MCF 10A (cell line): ENCODE measurements around the gene ALG11. TPM values are rescaled to one million over a fixed set of nuclear protein-coding genes. Genes with fewer than 3 reads are reported as not detected.

Experiments used
- BruUV-seq: library from RNA; stranded (reverse); fragments of 400-500 nt; replicated peaks from 2 replicates; lab custom pipeline; 2021; lab: Mats Ljungman, UMichigan
- CTCF ChIA-PET: fragments of 300-600 bp; sonication (Branson Sonifier 250); formaldehyde crosslinking; extraction: SDS; loops from one replicate; lab custom pipeline; 2021; ENCODE audit warnings: antibody characterized with exemption, inconsistent platforms; lab: Yijun Ruan, JAX
- POLR2A ChIA-PET: fragments of 300-600, 350-650 bp; sonication (Branson Sonifier 250); formaldehyde crosslinking; extraction: SDS; loops from one replicate; lab custom pipeline; 2020; ENCODE audit warnings: antibody characterized with exemption, inconsistent platforms; lab: Yijun Ruan, JAX
- DNase-seq: peaks from one replicate; pipeline ENCODE4 v3.0.0-alpha.2; 2018; ENCODE audit not compliant: unreplicated experiment
- H3K27ac Mint-ChIP-seq: one replicate; pipeline ENCODE4 v1.8.0; 2022; ENCODE audit warnings: mild to moderate bottlenecking, low read depth, mixed read lengths; ENCODE audit not compliant: unreplicated experiment
- H3K27me3 Mint-ChIP-seq: one replicate; pipeline ENCODE4 v1.8.0; 2022; ENCODE audit warnings: mixed read lengths; ENCODE audit not compliant: insufficient read depth, unreplicated experiment
- H3K36me3 Mint-ChIP-seq: one replicate; pipeline ENCODE4 v1.8.0; 2022; ENCODE audit warnings: mild to moderate bottlenecking, moderate library complexity, mixed read lengths; ENCODE audit not compliant: insufficient read depth, unreplicated experiment
- H3K4me1 Mint-ChIP-seq: one replicate; pipeline ENCODE4 v1.8.0; 2022; ENCODE audit warnings: mixed read lengths; ENCODE audit not compliant: insufficient read depth, unreplicated experiment
- H3K4me3 Mint-ChIP-seq: one replicate; pipeline ENCODE4 v1.8.0; 2022; ENCODE audit warnings: mild to moderate bottlenecking, moderate library complexity, mixed read lengths; ENCODE audit not compliant: unreplicated experiment
- H3K9me3 Mint-ChIP-seq: one replicate; pipeline ENCODE4 v1.8.0; 2022; ENCODE audit warnings: mixed read lengths; ENCODE audit not compliant: unreplicated experiment
- intact Hi-C: fragments of 100-400 bp; cut with micrococcal nuclease; formaldehyde crosslinking; loops from 2 replicates; pipeline ENCODE4 v1.14.1; 2022
- total RNA-seq: library from RNA; stranded (reverse); gene quantifications from 2 replicates; pipeline ENCODE4 v1.2.3, GENCODE V29; 2022
- TF ChIP-seq, protein P1 (sequence below): fragments of 200-600 bp; IDR thresholded peaks from one replicate; pipeline ENCODE4 v1.8.0; 2022; ENCODE audit warnings: antibody characterized with exemption, mild to moderate bottlenecking; ENCODE audit not compliant: unreplicated experiment

ALG11 gene
- total RNA-seq, 1 experiment from 2014 or later = 33.3 TPM

DNA sequence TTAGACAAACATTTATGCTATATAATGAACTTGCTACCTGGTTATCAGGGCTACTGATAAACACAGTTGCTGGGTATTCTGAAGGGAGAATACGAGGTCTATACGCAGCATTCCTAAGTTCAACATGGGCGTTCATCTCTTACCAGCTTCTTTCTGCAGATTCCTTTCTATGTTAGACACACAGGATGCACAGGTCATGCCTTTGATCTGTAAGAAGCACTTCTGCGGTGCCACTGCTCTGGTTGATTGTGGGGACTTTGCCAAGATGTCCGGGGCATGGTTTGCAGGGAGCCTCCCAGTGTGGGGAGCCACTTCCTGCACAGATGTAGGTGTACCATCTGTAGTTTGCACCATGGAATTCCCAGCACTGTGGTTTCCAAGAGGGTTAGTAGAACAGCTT, 41.8 kb upstream of the ALG11 start:
- CTCF ChIA-PET = no interaction called here
- DNase-seq = no peak
- intact Hi-C loops = no loop called here
- no TSS peak for BruUV-seq
- Mint-ChIP-seq H3K9me3 (no peaks in the 10 kb centered on the region), H3K36me3 (peaks cover 8% of the 10 kb centered on the region), H3K4me1 (no peaks in the 10 kb centered on the region), H3K27me3 (no peaks in the 10 kb centered on the region), H3K4me3 (no peak overlapping the region), H3K27ac (no peak overlapping the region)
- POLR2A ChIA-PET = no interaction called here
- TF ChIP-seq, protein P1, sequence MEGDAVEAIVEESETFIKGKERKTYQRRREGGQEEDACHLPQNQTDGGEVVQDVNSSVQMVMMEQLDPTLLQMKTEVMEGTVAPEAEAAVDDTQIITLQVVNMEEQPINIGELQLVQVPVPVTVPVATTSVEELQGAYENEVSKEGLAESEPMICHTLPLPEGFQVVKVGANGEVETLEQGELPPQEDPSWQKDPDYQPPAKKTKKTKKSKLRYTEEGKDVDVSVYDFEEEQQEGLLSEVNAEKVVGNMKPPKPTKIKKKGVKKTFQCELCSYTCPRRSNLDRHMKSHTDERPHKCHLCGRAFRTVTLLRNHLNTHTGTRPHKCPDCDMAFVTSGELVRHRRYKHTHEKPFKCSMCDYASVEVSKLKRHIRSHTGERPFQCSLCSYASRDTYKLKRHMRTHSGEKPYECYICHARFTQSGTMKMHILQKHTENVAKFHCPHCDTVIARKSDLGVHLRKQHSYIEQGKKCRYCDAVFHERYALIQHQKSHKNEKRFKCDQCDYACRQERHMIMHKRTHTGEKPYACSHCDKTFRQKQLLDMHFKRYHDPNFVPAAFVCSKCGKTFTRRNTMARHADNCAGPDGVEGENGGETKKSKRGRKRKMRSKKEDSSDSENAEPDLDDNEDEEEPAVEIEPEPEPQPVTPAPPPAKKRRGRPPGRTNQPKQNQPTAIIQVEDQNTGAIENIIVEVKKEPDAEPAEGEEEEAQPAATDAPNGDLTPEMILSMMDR = no peak

DNA sequence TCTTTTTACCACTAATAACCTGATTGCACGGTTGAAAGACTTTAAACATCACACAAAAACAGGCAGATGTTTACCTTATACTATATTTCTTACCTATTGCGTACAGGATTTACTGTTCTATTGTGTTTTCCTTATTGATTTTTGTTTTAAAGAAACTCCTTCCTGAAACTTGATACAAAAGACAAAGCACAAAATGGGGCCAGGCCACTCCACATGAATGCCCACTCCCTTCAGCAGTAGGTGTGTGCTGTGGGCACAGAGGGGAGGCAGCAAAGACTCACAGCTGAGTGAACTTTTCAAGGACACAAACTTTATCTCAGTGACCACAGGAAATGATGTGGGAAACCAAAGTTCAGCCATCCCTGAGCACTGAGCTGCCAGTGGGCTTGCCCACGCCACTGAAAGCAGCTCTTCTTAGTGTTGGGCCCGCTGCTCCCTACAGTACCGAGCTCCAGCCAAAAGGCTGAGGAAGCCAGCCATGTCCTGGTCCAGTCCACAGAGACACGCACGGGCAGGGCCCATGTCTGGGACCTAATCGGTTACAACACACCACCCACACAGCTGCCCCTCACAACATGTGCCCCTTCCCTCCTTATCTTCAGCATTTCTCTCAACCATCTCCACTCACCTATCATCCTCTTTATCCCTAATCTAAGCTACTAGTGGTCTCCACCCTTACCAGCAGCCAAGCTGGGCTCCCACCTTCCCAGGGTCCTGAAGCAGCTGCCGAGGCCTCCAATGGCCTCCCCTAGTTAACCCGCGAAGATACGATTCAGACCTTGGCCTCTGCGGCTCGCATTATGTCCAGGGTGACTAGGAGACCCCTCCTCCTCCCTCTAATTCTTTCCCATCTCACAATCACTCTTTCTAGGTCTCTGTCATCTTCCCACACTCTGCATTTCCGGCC, 40.4 kb upstream of the ALG11 start:
- H3K36me3 Mint-ChIP-seq = peaks cover 8% of the 10 kb centered on the region
- intact Hi-C loops = no loop called here
- ChIA-PET POLR2A (interaction anchor here (0.9 kb wide), 1 partner anchor 41 kb away, joined by 4 read pairs; the partner anchor contains the start of gene ALG11), CTCF (interaction anchor here (0.6 to 1.4 kb wide), 4 partner anchors 10 to 673 kb away, joined by 3 to 5 read pairs (median 3); no protein-coding TSS in a partner anchor)
- no TSS peak for BruUV-seq
- no peaks in the 10 kb centered on the region for H3K9me3 Mint-ChIP-seq
- H3K27me3 Mint-ChIP-seq = no peaks in the 10 kb centered on the region
- H3K27ac Mint-ChIP-seq = no peak overlapping the region
- no peak for DNase-seq
- no peaks in the 10 kb centered on the region for H3K4me1 Mint-ChIP-seq
- H3K4me3 Mint-ChIP-seq = no peak overlapping the region
- TF ChIP-seq, protein P1 = no peak

DNA sequence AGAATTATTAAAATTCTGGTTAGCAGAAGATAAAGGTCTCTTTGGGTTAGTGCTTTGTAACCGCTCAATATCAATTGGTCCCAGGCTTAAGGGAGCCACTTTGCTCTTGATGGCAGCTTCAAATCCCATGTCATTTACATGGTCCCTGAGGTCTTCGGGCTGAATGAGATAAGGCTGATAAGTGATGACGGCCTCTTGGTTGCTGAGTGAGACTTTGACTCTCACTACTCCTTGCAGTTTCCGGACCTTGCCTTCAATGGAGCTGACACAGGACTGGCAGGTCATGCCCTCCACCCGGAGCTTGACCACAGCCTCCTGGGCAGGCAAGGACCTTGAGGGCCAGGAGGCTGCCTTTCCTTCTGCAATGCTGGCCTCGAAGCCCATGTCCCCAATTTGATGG, 37.7 kb upstream of the ALG11 start:
- Mint-ChIP-seq H3K27ac (no peak overlapping the region), H3K36me3 (peaks cover 1% of the 10 kb centered on the region), H3K9me3 (no peaks in the 10 kb centered on the region), H3K27me3 (no peaks in the 10 kb centered on the region), H3K4me3 (no peak overlapping the region), H3K4me1 (no peaks in the 10 kb centered on the region)
- no TSS peak for BruUV-seq
- ChIA-PET CTCF (no interaction called here), POLR2A (interaction anchor here (0.7 kb wide), 1 partner anchor 10 kb away, joined by 4 read pairs; no protein-coding TSS in a partner anchor)
- TF ChIP-seq, protein P1 = no peak
- intact Hi-C loops = no loop called here
- no peak for DNase-seq

DNA sequence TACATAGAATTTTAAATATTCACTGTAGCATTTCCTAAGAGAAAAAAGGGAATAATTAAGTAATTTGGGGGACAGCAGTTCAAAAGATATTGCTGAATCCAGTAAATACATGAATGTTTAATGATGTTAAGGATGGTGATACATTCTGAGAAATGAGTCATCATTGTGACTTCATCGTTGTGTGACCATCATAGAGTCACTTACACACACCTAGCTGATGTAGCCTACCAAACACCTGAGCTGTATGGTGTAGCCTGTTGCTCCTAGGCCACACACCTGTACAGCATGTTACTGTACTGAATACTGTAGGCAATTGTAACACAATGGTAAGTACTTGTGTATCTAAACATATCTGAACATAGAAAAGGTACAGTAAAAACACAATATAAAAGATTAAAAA, 35.8 kb upstream of the ALG11 start:
- BruUV-seq = no TSS peak
- DNase-seq = no peak
- CTCF ChIA-PET = interaction anchor here (0.6 to 1.6 kb wide), 3 partner anchors 17 to 450 kb away, joined by 3 to 5 read pairs (median 3); no protein-coding TSS in a partner anchor
- H3K27ac Mint-ChIP-seq = no peak overlapping the region
- H3K4me3 Mint-ChIP-seq = no peak overlapping the region
- H3K36me3 Mint-ChIP-seq = no peaks in the 10 kb centered on the region
- intact Hi-C loops = no loop called here
- POLR2A ChIA-PET = no interaction called here
- TF ChIP-seq, protein P1 = no peak
- H3K9me3 Mint-ChIP-seq = no peaks in the 10 kb centered on the region
- no peaks in the 10 kb centered on the region for H3K4me1 Mint-ChIP-seq
- no peaks in the 10 kb centered on the region for H3K27me3 Mint-ChIP-seq
